Measurements from ENCODE around the gene ARSG.
"Not testable (repeated sequence)": the region's sequence is repeated elsewhere in the genome, so short reads cannot be mapped to it uniquely, and the experiment has no call there.

Gene ARSG

DNA sequence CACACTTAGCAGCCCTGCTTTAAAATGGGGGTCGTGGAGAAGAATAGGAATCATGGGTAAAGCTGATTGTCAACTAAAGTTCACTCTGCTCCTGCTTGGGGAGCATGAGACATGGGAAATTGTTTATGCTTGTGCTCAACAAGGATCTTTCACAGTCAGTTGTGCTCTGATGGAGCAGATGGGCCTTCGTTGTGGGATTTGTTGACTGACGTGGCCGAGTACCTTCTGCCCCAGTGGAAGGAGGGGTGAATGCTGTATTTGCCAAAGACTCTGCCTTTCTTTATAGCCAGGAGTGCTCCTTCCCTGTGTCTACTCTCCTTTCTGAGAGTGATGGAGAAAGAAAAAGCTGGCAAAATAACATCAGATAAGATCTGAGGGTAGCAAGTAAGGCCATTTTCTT, 11.4 kb downstream of the ARSG start:
- no peak overlapping the region for H3K4me3 ChIP-seq (ENCODE audit: low read depth, low read length)

DNA sequence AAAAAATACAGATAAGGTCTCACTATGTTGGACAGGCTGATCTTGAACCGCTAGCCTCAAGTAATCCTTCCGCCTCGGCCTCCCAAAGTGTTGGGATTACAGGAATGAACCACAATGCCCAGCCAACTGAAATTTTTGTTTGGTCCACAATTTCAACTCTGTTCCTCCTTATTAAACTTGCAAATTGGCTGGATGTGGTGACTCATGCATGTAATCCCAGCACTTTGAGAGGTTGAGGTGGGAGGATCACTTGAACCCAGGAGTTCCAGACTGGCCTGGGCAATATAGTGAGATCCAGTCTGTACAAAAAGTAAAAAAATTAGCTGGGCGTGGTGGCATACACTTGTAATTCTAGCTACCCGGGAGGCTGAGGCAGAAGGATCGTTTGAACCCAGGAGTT, 13.4 kb downstream of the ARSG start:
- no peak overlapping the region for H3K4me3 ChIP-seq (ENCODE audit: low read depth, low read length)

DNA sequence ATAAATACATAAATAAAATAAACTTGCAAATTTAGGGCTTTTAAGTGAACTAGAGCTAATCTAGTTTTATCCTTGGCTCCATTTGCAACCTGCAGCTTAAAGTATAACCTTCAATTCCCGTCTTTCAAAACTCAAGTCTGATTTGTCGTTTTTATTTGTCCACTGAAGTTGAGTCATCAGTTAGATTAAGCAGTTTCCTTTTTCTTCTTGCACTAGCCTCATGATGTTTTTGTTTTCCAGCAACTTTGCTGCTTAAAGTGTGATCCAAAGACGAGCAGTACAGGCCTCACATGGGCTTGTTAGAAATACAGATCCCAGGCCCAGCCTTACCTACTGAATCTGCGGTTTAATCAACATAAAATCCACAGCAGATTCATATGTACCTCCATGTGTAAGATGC, 13.8 kb downstream of the ARSG start:
- H3K4me3 ChIP-seq (ENCODE audit: low read depth, low read length) = no peak overlapping the region

DNA sequence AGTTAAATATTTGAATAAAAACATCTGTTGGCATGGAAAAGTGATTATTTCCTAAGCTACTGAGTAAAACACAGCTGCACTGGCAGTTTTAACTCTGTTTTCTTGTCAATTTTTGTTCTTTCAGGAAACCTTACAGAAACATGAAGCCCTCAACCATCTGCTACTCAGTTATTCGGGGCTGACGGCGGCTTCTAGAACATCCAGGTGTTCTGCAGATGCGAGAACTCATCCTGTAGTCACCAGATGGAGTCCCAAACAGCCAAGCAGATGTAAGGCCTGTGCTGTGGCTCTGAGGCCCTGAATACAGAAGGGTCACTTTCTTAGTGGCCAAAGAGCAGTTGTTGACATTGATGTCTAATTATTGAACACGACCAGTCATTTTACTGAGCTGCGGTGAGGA, 15.5 kb downstream of the ARSG start:
- no peak overlapping the region for H3K4me3 ChIP-seq (ENCODE audit: low read depth, low read length)

DNA sequence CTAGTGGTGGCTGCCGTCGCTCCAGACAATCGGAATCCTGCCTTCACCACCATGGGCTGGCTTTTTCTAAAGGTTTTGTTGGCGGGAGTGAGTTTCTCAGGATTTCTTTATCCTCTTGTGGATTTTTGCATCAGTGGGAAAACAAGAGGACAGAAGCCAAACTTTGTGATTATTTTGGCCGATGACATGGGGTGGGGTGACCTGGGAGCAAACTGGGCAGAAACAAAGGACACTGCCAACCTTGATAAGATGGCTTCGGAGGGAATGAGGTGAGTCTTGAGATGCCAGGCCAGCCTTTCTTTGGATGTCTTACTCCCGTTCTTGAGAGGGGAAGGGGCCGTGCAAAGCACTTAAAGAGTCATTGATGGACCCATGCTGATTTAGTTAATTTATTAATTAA, 16.1 kb downstream of the ARSG start:
- no peak overlapping the region for H3K4me3 ChIP-seq (ENCODE audit: low read depth, low read length)

DNA sequence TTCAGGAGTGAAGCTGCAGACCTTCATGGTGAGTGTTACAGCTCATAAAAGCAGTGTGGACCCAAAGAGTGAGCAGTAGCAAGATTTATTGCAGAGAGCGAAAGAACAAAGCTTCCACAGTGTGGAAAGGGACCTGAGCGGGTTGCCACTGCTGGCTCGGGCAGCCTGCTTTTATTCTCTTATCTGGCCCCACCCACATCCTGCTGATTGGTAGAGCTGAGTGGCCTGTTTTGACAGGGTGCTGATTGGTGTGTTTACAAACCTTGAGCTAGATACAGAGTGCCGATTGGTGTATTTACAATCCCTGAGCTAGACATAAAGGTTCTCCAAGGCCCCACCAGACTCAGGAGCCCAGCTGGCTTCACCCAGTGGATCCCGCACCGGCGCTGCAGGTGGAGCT, 17.2 kb downstream of the ARSG start:
- not testable (repeated sequence) for H3K4me3 ChIP-seq (ENCODE audit: low read depth, low read length)

DNA sequence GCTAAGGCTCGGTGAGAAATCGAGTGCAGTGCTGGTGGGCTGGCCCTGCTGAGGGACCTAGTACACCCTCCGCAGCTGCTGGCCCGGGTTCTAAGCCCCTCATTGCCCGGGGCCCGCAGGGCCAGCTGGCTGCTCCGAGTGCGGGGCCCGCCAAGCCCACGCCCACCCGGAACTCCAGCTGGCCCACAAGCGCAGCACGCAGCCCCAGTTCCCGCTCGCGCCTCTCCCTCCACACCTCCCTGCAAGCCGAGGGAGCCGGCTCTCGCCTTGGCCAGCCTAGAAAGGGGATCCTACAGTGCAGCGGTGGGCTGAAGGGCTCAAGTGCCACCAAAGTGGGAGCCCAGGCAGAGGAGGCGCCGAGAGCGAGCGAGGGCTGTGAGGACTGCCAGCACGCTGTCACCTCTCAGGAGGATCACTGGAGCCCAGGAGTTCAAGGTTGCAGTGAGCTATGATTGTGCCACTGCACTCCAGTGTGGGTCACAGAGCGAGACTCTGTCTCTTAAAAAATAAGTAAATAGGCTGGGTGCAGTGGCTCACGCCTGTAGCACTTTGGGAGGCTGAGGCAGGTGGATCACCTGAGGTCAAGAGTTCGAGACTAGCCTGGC, 17.9 kb downstream of the ARSG start:
- not testable (repeated sequence) for H3K4me3 ChIP-seq (ENCODE audit: low read depth, low read length)

DNA sequence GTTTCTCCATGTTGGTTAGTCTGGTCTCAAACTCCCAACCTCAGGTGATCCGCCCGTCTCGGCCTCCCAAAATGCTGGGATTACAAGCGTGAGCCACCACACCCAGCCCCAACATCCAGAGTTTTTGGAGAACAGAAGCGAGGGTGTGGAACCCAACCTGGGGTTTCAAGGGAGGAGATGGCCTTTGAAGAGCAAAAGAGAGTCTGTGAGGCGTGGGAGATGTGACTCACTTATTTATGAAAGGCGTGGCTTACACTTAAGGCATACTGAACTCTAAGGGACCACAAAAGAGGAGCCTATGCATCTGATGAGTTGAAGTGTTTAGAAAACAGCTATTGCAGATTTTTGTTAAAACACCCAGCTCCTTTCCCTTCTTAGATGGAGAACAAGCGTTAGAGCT, 18.9 kb downstream of the ARSG start:
- H3K4me3 ChIP-seq (ENCODE audit: low read depth, low read length) = no peak overlapping the region

DNA sequence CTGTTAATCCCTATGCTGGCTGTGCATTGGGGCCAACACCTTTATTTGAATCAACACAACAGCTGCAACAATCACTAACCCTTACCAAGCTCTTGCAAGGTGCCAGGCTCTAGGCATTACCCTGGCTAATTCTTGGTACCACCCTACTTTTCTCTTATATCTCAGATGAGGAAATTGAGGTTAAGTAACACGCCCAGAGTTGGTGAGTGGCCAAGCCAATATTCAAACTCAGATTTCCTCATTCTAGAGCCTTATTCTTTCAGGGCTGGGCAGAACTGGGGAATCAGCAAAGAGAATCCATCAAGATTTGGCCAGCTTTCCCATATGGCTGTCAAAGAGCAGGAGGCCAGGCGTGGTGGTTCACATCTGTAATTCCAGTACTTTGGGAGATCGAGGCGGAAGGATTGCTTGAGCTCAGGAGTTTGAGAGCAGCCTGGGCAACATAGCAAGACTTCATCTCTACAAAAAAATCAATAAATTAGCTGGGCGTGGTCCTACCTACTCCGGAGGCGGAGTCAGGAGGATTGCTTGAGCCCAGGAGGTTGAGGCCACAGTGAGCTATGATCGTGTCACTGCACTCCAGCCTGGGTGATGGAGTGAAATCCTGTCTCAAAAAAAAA, 23.7 kb downstream of the ARSG start:
- H3K4me3 ChIP-seq (ENCODE audit: low read depth, low read length) = no peak overlapping the region

DNA sequence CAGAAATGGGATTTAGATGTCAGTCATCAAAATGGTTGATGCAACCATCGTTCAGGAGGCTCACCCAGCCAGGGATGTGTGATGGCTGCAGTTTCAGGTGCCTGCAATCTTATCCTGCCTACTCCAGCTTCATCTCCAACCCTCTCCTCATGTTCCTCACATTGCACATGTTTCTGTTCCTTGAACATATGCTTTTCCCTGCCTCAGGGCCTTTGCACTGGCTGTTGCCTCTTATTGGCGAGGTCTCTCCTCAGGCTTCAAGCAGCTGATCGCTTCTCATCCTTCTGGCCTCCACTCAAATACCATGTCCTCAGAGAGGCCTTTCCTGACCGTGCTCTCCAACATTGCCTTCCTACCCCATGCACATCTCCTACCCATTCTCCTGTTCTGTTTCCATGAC, 24.6 kb downstream of the ARSG start:
- H3K4me3 ChIP-seq (ENCODE audit: low read depth, low read length) = no peak overlapping the region

DNA sequence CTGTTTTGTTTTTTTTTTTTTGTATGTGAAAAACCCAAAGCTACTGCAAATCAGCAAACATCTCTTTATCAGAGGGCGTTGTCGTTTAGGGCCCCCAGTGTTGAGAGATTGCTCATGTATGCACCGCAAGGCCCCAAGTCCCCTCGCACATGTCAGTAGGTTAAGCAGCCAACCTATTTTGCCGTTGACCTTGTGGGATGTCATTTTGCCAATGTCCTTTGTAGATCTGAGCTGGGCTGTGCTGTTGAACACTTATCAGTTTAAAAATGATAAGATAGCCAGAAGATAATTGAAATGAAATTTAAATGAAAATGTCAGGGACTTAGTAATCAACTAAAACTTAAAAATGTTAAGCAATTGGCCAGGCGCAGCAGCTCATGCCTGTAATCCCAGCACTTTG, 26.2 kb downstream of the ARSG start:
- H3K4me3 ChIP-seq (ENCODE audit: low read depth, low read length) = no peak overlapping the region

DNA sequence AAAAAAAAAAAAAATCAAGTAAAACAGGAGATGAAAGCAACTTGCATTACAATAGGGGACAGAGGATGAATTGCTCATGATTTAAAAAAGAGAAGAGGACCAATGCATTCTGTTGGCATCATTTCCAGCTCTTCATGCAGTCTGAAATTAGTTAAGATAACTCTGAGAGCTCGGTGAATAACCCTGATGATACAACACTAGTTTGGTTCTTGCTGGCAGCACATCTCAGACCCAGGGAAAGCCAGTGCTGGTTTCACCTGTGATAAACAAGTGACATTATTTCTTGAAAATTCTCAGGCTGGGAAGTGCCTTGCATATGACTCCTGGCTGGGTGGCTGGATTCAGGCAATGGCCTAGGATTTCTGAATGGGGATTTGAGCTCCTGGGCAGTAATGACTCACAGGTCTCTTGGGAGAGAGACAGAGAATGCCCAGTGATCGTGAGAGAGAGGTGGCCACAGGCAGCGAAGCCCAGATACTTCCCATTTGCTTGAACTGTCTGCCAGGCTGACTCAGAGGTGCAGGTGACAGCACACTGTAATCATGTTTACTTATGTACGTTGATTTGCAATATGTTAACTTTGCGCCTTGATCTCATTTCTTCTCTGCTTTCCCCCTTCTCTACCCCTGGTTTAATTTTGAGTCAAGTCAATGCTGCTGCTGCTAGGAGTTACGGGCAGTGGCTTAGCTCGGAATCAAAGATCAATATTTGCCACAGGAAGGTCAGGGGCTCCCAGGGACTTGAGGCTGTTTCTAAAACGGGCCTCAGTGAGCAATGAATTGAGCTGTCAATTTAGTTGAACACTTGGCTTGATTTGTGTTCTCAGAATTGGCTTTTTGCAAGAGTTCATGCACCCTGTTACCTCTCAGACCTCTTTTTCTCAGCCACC, 27.1 kb downstream of the ARSG start:
- no peak overlapping the region for H3K4me3 ChIP-seq (ENCODE audit: low read depth, low read length)

DNA sequence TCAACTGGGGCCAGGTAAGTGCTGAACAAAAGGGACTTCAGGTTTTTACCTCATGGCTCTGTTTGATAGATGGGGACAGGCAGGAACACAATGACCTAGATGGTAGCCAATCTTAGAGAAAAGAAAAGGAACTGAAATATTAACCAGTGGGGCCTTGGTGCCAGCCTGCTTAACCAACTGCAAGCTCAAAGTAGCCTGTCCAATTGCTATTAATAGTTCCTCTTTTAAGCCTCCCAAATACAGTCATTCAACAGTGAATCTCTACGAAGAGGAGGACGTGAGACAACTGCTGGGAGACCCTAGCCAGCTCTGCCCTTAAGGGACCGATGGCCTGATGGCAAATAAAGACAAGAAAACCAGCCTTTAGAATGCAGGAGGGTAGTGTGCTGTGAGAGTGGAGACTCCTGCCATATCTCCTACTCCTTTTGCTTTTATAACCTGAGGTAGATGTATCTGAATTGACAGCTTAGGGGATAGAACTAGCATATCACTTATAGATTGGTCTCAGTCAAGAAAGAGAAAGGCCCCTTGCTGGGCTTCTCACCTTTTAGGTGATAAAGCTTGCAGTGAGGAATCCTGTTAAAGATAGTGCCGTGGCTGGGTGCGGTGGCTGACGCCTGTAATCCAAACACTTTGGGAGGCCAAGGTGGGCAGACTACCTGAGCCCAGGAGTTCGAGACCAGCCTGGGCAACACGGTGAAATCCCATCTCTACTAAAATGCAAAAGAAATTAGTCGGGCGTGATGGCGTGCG, 28.3 kb downstream of the ARSG start:
- H3K4me3 ChIP-seq (ENCODE audit: low read depth, low read length) = no peak overlapping the region

DNA sequence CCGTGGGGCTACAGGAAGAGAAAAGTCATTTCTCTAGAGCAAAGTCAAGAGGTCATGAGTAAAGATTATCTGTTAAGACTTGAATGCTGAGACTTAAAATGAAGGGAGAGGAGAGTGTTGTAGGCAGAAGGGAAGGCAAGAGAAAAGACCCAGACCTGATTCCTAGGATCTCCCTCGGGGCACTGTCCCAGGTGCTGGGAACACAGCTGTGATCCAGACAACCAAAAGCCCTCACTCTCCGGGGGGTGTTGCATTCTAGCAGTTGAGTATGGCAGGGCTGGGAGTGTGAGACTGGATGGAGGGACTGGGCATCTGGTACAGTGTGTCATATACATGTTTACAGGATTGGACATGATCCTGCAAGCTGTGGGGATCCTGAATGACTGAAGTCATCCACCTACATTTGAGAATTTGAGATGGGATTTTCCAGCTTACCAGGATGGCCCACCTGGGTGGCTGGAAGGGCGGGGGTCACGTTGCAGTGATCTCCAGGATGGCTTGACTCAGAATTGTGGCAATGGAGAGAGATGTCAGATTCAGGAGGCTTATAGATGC, 29.1 kb downstream of the ARSG start:
- no peak overlapping the region for H3K4me3 ChIP-seq (ENCODE audit: low read depth, low read length)

DNA sequence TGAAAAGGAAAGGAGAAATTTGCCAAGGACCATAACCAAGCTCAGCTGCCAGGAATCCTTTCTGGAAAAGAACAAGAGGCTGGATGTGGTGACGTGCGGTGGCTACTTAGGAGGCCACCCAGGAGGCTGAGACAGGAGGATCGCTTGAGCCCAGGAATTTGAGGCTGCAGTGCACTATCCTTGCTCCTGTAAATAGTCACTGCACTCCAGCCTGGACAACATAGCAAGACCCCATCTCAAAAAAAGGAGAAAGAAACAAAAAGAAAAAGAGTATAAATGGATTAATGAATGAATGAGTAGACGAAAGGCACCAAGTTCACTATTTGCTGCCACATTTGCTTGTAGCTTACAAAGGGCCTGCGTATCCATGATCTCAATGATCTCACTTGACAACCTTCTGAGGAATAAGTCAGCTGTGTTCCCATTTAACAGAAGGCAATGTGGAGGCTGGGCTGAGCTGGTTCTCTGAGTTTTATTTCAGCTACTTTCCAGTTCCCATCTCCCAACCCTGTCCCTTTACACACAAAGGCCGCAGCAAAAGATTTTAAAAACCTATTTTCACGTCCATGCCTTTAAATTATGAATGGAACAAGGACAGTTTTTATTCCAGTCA, 29.8 kb downstream of the ARSG start:
- H3K4me3 ChIP-seq (ENCODE audit: low read depth, low read length) = no peak overlapping the region

DNA sequence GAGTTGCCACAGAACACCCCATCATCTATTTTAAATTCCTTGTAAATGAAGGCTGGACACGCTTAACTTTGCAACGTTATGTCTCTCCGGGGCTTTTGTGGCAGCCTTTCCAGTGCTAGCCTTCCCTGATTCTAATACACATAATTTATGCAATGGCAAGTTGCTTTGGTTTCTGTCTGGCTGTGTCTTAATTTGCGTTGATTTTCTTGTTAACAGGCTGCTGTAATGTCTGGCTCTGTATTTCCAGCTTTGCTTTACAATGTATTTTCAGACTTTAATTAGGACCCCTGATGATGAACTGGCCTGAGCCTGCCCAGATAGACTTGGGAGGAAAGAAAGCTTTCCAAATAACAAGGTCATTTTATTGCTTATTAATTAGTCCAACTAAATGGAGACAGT, 30.3 kb downstream of the ARSG start:
- no peak overlapping the region for H3K4me3 ChIP-seq (ENCODE audit: low read depth, low read length)

DNA sequence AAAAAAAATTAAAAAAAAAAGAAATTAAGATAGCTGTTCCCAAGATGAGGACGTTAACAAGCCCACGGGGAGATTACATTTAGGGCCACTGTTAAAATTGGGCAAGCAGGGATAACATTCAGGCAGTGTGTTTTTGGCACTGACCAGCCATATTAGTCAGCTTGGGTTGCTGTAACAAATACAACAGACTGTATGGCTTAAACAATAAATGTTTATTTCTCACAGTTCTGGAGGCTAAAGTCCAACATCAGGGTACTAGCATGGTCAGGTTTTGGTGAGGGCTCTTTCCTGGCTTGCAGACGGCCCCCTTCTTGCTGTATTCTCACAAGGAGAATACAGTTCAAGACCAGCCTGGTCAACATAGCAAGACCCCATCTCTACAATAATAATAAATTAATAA, 31.3 kb downstream of the ARSG start:
- no peak overlapping the region for H3K4me3 ChIP-seq (ENCODE audit: low read depth, low read length)

DNA sequence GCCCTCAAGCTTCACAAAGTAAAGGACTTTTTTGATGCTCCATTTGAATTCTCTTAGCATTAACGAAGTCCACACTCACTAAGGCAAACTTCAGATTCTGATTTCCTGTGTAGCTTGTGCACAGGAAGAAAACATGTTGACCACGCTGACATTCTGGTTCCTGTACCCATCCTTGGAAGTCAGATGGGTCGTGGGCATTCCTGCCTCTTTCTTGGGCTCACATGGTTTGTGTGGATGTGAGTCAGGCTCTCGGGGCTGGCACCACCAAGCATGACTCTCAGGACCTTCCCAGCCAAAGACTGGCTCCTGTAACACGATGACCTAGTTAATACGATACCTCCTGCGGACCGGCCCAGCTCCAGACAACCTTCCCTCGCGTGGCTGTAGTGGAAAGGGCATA, 32.8 kb downstream of the ARSG start:
- no peak overlapping the region for H3K4me3 ChIP-seq (ENCODE audit: low read depth, low read length)

DNA sequence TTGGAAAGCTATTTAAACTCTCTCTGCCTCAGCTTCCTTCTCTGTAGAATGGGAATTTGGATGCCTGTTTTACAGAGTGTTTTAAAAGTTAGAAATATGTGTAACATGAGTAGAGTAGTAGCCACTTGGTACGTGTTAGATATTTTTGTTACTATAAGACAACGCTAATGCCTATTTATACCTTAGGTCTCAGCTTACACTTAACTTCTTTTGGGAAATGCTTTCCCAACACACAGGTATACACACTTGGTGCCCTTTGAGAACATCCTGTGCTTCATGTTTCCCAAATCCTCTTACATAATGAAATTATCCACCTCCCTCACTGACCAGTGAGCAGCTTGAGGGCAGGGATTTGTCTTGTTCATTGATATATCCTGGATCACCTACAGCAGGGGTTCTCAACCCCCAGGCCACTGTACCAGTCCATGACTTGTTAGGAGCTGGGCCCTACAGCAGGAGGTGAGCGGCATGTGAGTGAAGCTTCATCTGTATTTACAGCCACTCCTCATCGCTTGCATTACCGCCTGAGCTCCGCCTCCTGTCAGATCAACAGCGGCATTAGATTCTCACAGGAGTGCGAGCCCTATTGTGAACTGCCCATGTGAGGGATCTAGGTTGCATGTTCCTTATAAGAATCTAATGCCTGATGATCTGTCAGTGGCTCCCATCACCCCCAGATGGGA, 33.5 kb downstream of the ARSG start:
- H3K4me3 ChIP-seq (ENCODE audit: low read depth, low read length) = no peak overlapping the region

DNA sequence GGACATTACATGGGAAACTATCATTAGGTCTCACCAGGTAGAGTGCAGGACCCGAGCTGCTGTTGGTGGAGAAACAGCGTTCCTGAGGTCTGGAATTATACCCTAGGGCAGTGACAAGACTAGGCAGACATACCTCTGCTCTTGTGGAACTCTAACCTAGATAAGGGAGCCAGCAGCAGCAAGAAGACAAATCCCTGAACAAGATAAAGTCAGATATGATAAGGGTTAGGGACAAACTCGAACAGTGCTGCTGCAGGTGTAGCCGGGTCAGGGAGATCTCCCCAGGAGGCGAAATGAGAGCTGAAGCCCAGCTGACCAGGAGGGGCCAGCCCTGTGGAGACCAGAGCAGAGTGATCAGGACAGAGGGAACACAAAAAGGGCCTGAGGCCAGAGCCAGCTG, 34.7 kb downstream of the ARSG start:
- no peak overlapping the region for H3K4me3 ChIP-seq (ENCODE audit: low read depth, low read length)

All from iPS-11a (cell line).